Caco-2 (cell line): ENCODE measurements around the gene SIL1. TPM values are rescaled to one million over a fixed set of nuclear protein-coding genes. Genes with fewer than 3 reads are reported as not detected.
"Not testable (repeated sequence)": the region's sequence is repeated elsewhere in the genome, so short reads cannot be mapped to it uniquely, and the experiment has no call there.

Experiments
- BruUV-seq: library from RNA; stranded (reverse); fragments of 400-500 nt; replicated peaks from 2 replicates; lab custom pipeline; 2021; lab: Mats Ljungman, UMichigan
- CTCF ChIA-PET: fragments of 300-600 bp; sonication (Branson Sonifier 250); formaldehyde crosslinking; loops from one replicate; lab custom pipeline; 2022; ENCODE audit warnings: antibody characterized with exemption; lab: Charles Lee
- POLR2A ChIA-PET: fragments of 300-600 bp; sonication (Branson Sonifier 250); formaldehyde crosslinking; loops from one replicate; lab custom pipeline; 2022; ENCODE audit warnings: antibody characterized with exemption; lab: Charles Lee
- DNase-seq, 2 experiments: peaks; one replicate each; pipeline versions ENCODE4 v3.0.0 to v3.0.0-alpha.2; 2020 to 2022
- H3K27me3 ChIP-seq: replicated peaks from 2 replicates; pipeline ENCODE4 v1.6.0; 2011; ENCODE audit warnings: low read length; ENCODE audit not compliant: control insufficient read depth, insufficient read depth
- H3K36me3 ChIP-seq: 2 replicates; pipeline ENCODE4 v1.5.1; 2011; ENCODE audit warnings: low read length; ENCODE audit not compliant: control insufficient read depth, insufficient read depth
- H3K4me1 ChIP-seq: fragments of 250-450 bp; sonication (Bioruptor Pico); 2 replicates; pipeline ENCODE4 v1.5.1; 2020; ENCODE audit warnings: mild to moderate bottlenecking
- H3K4me3 ChIP-seq: 2 replicates; pipeline ENCODE4 v1.5.1; 2011; ENCODE audit warnings: low read depth, mild to moderate bottlenecking, control low read depth, low read length
- H3K9me3 ChIP-seq: fragments of 250-450 bp; sonication (Bioruptor Pico); 2 replicates; pipeline ENCODE4 v1.5.1; 2020; ENCODE audit warnings: mild to moderate bottlenecking, moderate library complexity
- H3K27ac Mint-ChIP-seq: one replicate; pipeline ENCODE4 v1.8.0; 2022; ENCODE audit warnings: mixed read lengths; ENCODE audit not compliant: unreplicated experiment
- H3K27me3 Mint-ChIP-seq: one replicate; pipeline ENCODE4 v1.8.0; 2022; ENCODE audit warnings: mixed read lengths; ENCODE audit not compliant: insufficient read depth, unreplicated experiment
- H3K36me3 Mint-ChIP-seq: one replicate; pipeline ENCODE4 v1.8.0; 2022; ENCODE audit warnings: mild to moderate bottlenecking, mixed read lengths; ENCODE audit not compliant: insufficient read depth, unreplicated experiment
- H3K4me1 Mint-ChIP-seq: one replicate; pipeline ENCODE4 v1.8.0; 2022; ENCODE audit warnings: low read depth, mixed read lengths; ENCODE audit not compliant: unreplicated experiment
- H3K4me3 Mint-ChIP-seq: one replicate; pipeline ENCODE4 v1.8.0; 2022; ENCODE audit warnings: mild to moderate bottlenecking, moderate library complexity, mixed read lengths; ENCODE audit not compliant: unreplicated experiment
- H3K9me3 Mint-ChIP-seq: one replicate; pipeline ENCODE4 v1.8.0; 2022; ENCODE audit warnings: mixed read lengths; ENCODE audit not compliant: unreplicated experiment
- intact Hi-C: fragments of 100-400 bp; cut with micrococcal nuclease; formaldehyde crosslinking; loops from one replicate; pipeline ENCODE4 v1.10.0; 2022; ENCODE audit not compliant: unreplicated experiment
- total RNA-seq: library from RNA; stranded (reverse); gene quantifications from 2 replicates; pipeline ENCODE4 v1.2.3, GENCODE V29; 2022
- TF ChIP-seq, protein P1 (sequence below), 2 experiments: fragments of 200-600 bp in 1 of 2; IDR thresholded peaks; 1 replicate in 1 of 2; 2 replicates in 1 of 2; pipeline versions ENCODE4 v1.5.1 to v1.8.0; 2011 to 2022; ENCODE audit warnings: antibody characterized with exemption in 1 of 2, control low read depth in 1 of 2, inconsistent platforms in 1 of 2, low read depth in 1 of 2, low read length in 1 of 2, mild to moderate bottlenecking in 1 of 2, moderate library complexity in 1 of 2; ENCODE audit not compliant: insufficient read depth in 1 of 2, severe bottlenecking in 1 of 2, unreplicated experiment in 1 of 2

SIL1 gene
- total RNA-seq, 1 experiment from 2014 or later: 29.7 TPM

DNA sequence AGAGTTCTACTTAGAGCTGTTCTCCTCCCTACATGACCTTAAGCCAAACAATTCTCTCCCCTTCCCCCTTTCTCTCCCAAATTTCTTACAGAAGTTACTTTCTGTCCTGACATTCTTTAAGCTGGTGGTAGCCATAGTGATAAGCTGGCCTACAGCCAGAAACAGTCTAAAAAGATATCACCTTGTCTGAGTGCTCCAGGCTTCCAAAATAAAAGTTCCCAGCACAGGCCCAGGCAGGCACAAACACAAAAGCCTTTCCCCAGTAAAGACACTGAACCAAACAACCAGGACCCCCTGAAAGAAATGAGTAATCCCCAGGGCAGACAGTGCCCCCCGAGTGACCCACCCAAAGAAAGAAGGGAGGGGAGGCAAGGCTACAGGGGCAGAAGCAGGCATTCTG, 19.2 kb downstream of the SIL1 start:
- Mint-ChIP-seq H3K27me3 (no peaks in the 10 kb centered on the region), H3K4me3 (no peak overlapping the region), H3K4me1 (peaks cover 10% of the 10 kb centered on the region), H3K9me3 (no peaks in the 10 kb centered on the region), H3K36me3 (no peaks in the 10 kb centered on the region), H3K27ac (no peak overlapping the region)
- no peak for DNase-seq
- Histone ChIP-seq H3K27me3 (no peaks in the 10 kb centered on the region), H3K4me1 (no peaks in the 10 kb centered on the region), H3K4me3 (no peak overlapping the region), H3K9me3 (no peaks in the 10 kb centered on the region), H3K36me3 (no peaks in the 10 kb centered on the region)
- no TSS peak for BruUV-seq
- POLR2A ChIA-PET: no interaction called here
- TF ChIP-seq, protein P1, sequence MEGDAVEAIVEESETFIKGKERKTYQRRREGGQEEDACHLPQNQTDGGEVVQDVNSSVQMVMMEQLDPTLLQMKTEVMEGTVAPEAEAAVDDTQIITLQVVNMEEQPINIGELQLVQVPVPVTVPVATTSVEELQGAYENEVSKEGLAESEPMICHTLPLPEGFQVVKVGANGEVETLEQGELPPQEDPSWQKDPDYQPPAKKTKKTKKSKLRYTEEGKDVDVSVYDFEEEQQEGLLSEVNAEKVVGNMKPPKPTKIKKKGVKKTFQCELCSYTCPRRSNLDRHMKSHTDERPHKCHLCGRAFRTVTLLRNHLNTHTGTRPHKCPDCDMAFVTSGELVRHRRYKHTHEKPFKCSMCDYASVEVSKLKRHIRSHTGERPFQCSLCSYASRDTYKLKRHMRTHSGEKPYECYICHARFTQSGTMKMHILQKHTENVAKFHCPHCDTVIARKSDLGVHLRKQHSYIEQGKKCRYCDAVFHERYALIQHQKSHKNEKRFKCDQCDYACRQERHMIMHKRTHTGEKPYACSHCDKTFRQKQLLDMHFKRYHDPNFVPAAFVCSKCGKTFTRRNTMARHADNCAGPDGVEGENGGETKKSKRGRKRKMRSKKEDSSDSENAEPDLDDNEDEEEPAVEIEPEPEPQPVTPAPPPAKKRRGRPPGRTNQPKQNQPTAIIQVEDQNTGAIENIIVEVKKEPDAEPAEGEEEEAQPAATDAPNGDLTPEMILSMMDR (IDR thresholded peaks at IDR 0.05; ENCODE audit: insufficient read depth in 1 of 2, low read depth in 1 of 2, low read length in 1 of 2, severe bottlenecking in 1 of 2, unreplicated experiment in 1 of 2): no peak
- intact Hi-C loops: no loop called here
- CTCF ChIA-PET: no interaction called here

DNA sequence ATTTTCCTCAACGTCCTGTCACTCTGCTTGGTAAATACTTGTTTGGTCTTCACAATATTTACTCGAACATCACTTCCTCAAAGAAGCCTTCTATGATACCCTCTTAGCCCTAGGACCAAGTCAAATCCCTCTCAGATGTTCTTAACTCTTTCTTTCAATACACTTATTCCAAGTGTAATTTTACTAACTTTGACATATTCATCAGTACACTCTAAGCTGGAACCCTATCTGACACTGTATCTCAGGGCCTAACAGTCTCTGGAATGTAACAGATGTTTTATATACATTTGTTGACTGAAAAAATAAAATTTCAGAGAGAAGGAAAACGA, 19.6 kb downstream of the SIL1 start:
- H3K27me3 Mint-ChIP-seq: no peaks in the 10 kb centered on the region
- POLR2A ChIA-PET: no interaction called here
- intact Hi-C loops: no loop called here
- no peak overlapping the region for H3K27ac Mint-ChIP-seq
- no peak overlapping the region for H3K4me3 Mint-ChIP-seq
- H3K27me3 ChIP-seq: no peaks in the 10 kb centered on the region
- CTCF ChIA-PET: no interaction called here
- no peaks in the 10 kb centered on the region for H3K36me3 ChIP-seq
- H3K4me3 ChIP-seq: no peak overlapping the region
- H3K9me3 ChIP-seq: no peaks in the 10 kb centered on the region
- no TSS peak for BruUV-seq
- no peaks in the 10 kb centered on the region for H3K36me3 Mint-ChIP-seq
- peaks cover 10% of the 10 kb centered on the region for H3K4me1 Mint-ChIP-seq
- no peaks in the 10 kb centered on the region for H3K9me3 Mint-ChIP-seq
- no peak for DNase-seq
- no peaks in the 10 kb centered on the region for H3K4me1 ChIP-seq
- TF ChIP-seq, protein P1 (IDR thresholded peaks at IDR 0.05; ENCODE audit: insufficient read depth in 1 of 2, low read depth in 1 of 2, low read length in 1 of 2, severe bottlenecking in 1 of 2, unreplicated experiment in 1 of 2): no peak

DNA sequence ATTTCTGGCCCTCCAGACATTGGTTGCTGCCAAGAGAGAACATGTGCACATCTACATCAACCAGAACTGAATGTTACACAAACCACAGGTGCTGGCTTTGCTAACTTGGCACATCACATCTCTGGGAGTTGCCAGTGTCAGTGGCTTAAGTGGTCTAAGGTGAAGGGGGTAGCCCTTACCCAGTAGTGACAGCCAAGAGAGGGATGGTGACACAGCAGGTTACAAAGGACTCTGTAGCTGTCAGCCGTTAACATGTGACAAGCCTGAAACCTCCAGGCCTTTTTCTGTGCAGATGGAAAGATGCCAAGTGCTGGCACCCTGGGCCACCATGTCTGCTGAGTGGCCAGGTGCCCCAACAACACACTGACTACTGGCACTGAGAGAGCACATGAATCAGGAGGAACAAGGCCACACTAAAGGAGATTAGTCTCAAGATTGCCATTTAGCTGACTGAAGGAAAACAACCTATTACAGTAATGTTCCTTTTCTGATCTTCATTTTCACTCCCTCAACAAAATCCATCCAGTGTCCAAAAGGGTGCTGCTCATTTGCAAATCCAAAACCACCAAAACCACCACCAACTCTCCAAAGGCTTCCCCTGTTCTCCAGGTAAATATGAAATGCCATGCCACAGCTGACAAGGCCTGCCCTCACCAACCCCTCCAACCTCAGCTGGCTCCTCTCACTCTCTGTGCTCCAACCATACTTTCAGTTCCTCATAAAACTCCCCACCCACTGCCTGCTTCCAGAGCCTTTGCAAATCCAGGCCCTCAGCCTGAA, 20.2 kb downstream of the SIL1 start:
- peaks cover 10% of the 10 kb centered on the region for H3K4me1 Mint-ChIP-seq
- POLR2A ChIA-PET: no interaction called here

DNA sequence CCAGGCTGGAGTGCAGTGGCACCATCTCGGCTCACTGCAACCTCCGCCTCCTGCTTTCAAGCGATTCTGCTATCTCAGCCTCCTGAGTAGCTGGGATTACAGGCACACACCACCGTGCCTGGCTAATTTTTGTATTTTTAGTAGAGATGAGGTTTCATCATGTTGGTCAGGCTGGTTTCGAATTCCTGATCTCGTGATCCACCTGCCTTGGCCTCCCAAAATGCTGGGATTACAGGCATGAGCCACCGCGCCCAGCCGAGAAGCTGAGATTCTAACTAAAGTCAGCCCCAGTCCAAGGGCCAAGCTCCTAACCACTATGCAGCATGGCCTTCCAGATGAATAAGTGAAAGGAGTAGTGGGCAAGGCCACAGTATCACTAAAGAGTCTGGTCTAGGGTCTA, 20.9 kb downstream of the SIL1 start:
- H3K27ac Mint-ChIP-seq, H3K36me3 Mint-ChIP-seq, H3K36me3 ChIP-seq, H3K4me1 Mint-ChIP-seq, DNase-seq, H3K27me3 Mint-ChIP-seq, CTCF ChIA-PET, H3K4me3 ChIP-seq, H3K27me3 ChIP-seq, H3K4me3 Mint-ChIP-seq, POLR2A ChIA-PET, H3K4me1 ChIP-seq, H3K9me3 Mint-ChIP-seq, BruUV-seq, intact Hi-C loops, H3K9me3 ChIP-seq: not testable (repeated sequence)

More for the DNA sequence above, 20.2 kb downstream of the SIL1 start:
- Histone ChIP-seq H3K9me3 (peaks cover 4% of the 10 kb centered on the region; the same call in 1 of the 2 replicates), H3K4me3 (no peak overlapping the region), H3K36me3 (no peaks in the 10 kb centered on the region), H3K4me1 (no peaks in the 10 kb centered on the region), H3K27me3 (no peaks in the 10 kb centered on the region)
- CTCF ChIA-PET: no interaction called here
- intact Hi-C loops: no loop called here
- Mint-ChIP-seq H3K27me3 (no peaks in the 10 kb centered on the region), H3K9me3 (no peaks in the 10 kb centered on the region), H3K36me3 (no peaks in the 10 kb centered on the region), H3K27ac (no peak overlapping the region), H3K4me3 (no peak overlapping the region)
- DNase-seq: no peak
- no TSS peak for BruUV-seq
- TF ChIP-seq, protein P1 (IDR thresholded peaks at IDR 0.05; ENCODE audit: insufficient read depth in 1 of 2, low read depth in 1 of 2, low read length in 1 of 2, severe bottlenecking in 1 of 2, unreplicated experiment in 1 of 2): no peak

DNA sequence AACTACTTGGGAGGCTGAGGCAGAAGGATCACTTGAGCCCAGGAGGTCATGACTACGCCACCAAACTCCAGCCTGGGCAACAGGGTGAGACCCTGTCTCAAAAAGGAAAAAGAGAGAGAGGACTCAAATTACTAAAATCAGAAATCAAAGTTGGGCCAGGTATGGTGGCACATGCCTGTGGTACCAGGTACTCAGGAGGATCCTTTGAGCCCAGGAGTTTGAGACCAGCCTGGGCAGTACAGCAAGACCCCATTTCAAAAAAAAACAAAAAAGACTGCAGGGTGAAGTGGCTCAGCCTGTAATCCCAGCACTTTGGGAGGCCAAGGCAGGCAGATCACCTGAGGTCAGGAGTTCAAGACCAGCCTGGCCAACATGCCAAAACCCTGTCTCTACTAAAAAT, 23.8 kb downstream of the SIL1 start:
- H3K27me3 Mint-ChIP-seq, POLR2A ChIA-PET, H3K36me3 ChIP-seq, H3K4me3 ChIP-seq, H3K4me3 Mint-ChIP-seq, H3K36me3 Mint-ChIP-seq, H3K27ac Mint-ChIP-seq, H3K4me1 ChIP-seq, H3K4me1 Mint-ChIP-seq, BruUV-seq, H3K27me3 ChIP-seq, DNase-seq, intact Hi-C loops: not testable (repeated sequence)
- CTCF ChIA-PET: interaction anchor here (0.7 kb wide), 1 partner anchor 341 kb away, joined by 3 read pairs; no protein-coding TSS in a partner anchor
- H3K9me3 ChIP-seq: peaks cover 12% of the 10 kb centered on the region
- H3K9me3 Mint-ChIP-seq: peaks cover 11% of the 10 kb centered on the region
